Ammon's horn (tissue), 1 donor: ENCODE measurements around the gene MAP3K20.
A peak's percentile ranks its signal among the peaks of the same experiment; 100 is the strongest.
"Not testable (repeated sequence)": the region's sequence is repeated elsewhere in the genome, so short reads cannot be mapped to it uniquely, and the experiment has no call there.

Experiments
- DNase-seq: peaks from one replicate; pipeline ENCODE4 v3.0.0-alpha.2; 2016; ENCODE audit warnings: low spot score

MAP3K20 gene

DNA sequence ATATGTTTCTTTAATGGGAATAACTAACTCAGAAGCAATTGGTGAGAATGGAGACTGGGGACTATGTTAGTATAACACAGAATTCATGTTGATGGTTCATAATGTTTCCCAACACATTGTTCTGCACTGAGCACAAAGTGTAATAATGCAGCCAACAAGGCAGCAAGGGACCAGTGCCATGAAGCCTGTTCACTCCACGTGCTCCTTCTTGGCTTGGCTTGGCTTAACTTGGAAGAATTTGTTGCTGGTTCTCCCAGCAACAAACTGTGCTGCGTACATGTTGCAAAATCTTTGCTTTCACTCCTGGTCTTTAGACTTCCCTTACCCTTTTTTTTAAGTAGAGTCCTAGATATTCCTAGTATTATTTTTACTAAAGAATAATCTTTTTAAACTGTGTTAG is 129.7 kb downstream of the MAP3K20 start:
- peak; percentile 79 for DNase-seq

DNA sequence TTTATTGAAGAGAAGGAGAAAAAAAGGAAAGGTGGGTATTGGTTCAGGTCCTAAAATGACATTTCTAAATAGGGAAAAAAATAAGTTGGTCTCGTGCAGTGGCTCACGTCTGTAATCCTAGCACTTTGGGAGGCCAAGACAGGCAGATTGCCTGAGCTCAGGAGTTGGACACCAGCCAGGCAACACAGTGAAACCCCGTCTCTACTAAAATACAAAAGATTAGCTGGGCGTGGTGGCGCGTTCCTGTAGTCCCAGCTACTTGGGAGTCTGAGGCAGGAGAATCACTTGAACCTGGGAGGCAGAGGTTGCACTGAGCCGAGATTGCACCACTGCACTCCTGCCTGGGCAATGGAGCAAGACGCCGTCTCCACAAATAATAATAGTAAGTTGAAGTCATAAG is 131.5 kb downstream of the MAP3K20 start:
- DNase-seq: not testable (repeated sequence)

DNA sequence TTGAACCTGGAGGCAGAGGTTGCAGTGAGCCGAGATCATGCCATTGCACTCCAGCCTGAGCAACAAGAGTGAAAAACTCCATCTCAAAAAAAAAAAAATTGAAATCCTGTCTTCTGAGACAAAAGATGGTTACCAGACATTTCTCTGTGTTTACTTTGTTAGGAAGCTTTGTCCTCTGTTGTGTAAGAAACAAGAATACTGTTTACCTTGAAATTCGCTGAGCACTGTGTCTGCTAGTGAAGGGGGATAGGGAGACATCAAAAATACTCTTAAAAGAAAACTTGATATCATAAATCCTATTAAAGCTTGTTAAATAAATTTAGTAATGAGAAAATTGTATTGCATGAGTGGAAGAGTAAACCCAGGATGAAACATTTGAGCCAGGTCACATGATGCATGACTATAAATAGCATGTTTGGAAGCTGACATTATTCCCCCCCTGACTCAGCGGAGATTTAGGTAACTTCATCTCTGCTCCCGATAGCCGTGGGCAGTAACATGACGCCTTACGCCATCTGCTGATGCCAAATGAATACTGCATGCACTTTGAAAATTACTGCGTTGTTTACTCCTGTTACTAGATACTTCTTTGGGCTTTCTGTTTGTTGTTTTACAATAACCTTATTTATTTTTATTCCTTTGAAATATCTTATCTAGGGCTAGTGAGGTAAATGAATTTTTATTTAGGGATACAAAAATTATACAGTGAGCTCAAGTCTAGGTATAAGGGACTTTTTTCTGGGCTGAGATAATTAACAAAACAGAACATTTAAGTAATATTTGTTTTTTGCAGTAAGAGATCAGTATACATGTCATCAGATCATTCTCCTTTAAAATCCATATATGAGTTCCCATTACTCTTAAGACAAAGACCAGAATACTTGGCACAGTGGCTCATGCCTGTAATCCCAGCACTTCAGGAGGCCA is 134.9 kb downstream of the MAP3K20 start:
- DNase-seq: peak; percentile 88

DNA sequence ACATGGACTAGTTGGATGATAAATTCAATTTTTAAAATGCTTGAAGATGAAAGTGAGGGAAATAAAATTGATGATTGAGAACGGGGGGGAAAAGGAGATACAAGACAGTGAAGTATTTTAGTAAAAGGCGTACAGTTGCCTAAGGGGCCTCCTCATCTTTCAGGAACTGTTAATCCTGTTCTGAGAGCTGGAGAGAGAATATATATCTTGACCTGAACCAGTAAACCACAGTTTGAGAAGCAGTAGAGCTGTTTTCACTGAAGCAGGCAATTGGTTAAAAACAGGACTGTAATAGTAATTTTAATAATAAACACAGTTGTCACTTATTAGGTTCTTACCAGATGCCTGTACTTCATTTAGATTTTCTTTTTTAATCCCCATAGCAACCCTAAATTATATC is 137.5 kb downstream of the MAP3K20 start:
- DNase-seq: no peak

DNA sequence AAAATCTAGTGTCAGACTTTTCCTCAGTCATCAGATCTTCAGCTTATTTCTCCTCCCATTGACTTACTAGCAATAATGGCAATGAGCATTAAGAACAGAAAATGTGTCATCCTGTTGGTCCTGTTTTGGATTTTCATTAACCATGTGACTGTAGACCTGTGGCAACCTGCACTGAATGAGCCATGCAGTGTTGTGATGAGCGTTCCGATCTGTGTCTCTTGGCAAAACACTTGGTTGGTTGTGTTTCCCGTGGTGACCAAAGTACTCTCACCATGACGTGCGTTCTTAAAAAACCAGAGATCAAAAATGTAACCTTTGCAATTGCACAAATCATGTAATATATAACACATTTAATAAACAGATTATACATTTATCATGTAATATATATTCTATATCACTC is 138.6 kb downstream of the MAP3K20 start:
- DNase-seq: no peak

DNA sequence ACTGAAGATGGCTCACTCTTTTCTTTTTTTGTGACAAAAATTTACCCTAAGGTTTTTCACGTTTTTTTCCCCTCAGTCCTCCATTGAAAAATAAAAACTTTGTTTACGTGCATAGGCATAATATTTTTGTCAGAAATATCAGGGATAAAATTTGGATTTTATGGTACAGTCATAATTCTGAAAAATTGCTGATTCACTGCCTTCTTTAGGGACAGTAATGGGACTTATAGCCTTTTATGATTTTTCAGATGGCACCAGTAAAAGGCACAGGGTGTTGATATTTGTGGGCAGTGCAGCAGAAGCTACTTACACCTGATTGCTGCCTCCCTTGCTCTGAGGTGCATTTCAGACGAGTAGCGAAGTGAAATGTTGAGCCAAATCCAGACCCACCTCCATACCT is 139.7 kb downstream of the MAP3K20 start:
- no peak for DNase-seq

DNA sequence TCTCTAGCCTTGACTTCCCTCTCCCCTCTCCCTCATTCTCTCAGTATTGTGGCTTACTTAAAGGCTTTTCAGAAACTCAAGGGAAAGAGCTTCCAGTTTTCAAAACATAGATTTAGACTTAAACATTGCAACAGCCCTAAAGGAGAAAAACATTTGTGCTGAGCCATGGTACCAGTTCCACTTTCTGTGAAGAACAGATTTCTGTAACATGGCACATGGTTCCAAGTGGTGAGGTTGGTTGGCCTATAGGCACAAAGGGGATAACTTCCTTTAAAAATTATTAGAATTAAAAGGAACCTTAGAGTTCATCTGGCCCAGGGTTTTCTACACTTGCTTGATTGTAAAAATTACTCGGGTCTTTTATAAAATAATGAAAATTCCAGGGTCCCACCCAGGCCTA is 140.4 kb downstream of the MAP3K20 start:
- DNase-seq: no peak

DNA sequence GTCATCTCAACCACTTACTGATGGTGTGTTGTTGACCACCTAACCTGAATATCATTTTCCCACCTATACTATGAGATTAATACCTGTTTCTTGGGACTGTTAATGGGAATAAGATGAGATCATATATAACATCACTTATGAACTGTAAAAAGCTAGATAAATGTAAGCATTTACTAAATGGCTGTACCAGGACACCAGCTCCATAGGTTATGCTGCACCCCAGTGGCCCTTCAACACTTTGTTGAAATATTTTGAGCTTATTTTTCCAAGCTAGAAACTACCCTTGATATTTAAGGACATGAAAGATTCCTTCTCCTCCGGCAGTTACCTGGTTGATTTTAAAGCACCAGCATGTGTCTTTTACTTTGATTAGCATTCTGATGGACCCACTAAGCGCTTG is 141.0 kb downstream of the MAP3K20 start:
- no peak for DNase-seq

DNA sequence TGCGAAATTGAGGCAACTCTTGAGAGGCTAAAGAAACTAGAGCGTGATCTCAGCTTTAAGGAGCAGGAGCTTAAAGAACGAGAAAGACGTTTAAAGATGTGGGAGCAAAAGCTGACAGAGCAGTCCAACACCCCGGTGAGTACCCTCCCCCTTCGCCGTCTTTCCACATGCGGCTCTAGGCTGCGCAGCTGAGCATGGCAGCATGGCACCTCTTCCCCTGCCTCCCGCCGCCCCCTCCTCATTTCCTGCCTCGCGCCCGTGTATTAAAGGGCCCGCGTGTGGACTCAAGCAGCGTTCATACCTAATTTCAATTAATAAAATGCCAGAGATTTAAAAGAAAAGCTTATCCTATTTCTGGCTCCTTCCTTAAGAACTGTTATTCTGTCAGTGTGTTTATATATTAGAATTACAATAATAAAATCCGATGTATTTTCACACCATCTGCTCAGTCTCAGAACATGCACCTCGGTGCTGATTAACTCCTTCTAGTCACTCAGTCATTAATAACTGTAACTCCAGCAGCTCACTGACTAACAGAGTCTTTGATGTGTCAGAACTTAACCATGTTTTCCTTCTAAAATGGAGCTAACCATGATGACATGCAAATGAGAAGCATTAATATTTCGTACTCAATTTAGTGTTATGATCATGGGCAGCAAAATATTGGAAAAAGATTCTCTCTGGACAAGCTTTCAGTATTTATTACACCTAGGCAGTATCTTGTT is 141.6 kb downstream of the MAP3K20 start:
- DNase-seq: no peak

DNA sequence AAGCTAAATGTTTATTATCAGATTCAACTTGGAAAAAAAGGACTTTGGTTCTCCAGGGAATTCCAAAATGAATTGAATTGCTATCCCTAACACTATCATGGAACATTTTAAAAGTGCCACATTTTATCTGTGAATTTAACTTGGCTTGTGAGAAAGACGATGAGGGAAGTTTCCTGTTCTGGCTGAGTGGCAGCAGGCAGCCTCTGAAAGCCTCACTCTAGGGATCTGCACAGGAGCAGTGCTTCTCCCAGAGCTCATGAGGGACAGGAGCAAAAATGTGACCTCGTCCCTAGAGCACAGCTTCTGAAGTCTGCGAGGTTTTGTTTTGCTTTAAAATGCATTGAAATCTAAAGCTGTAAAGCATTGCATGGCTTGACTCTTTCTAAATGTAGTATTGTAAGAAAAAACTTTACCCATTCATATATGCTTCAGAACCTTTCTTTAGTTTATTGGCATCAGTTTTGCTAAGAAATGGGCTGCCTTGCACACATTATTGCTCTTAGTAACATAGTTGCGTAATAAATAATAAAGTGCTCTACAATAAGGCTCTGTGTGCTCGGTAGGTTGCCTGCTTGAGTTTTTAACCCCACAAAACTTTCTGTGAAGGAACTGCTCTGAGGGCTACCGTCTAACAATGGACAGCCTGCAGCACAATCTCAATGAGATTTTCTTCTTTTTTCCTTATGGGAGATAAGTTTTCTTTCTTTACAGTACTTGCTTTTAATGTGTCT is 142.8 kb downstream of the MAP3K20 start:
- peak; percentile 28 for DNase-seq

DNA sequence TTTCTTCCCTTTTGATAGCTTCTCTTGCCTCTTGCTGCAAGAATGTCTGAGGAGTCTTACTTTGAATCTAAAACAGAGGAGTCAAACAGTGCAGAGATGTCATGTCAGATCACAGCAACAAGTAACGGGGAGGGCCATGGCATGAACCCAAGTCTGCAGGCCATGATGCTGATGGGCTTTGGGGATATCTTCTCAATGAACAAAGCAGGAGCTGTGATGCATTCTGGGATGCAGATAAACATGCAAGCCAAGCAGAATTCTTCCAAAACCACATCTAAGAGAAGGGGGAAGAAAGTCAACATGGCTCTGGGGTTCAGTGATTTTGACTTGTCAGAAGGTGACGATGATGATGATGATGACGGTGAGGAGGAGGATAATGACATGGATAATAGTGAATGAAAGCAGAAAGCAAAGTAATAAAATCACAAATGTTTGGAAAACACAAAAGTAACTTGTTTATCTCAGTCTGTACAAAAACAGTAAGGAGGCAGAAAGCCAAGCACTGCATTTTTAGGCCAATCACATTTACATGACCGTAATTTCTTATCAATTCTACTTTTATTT is 145.6 kb downstream of the MAP3K20 start:
- DNase-seq: no peak

DNA sequence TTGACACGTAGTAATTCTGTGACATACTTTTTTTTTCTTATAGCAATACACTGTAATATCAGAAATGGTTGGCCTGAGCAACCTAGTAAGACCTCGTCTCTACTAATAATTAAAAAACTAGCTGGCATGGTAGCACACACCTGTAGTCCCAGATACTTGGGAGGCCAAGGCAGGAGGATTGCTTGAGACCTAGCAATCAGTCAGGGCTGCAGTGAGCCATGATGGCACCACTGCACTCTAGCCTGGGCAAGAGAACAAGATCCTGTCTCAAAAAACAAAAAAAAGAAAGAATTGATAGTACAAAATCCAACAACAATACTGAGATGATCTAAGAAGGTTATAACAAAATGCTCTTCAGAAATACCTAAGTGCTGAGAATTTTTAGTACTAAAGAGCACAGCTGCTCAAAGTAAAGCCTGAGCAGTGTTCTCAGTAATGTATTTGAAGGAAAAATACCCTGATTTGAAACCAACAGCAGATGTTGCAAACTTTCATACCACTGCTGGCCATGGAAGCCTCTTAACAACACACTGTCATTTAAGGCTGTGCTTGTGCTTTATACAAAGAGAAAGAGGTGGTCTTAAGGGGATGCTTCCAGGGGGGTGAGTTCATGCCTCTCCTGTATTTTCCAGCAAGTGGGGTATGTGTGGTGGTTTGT is 146.4 kb downstream of the MAP3K20 start:
- no peak for DNase-seq

DNA sequence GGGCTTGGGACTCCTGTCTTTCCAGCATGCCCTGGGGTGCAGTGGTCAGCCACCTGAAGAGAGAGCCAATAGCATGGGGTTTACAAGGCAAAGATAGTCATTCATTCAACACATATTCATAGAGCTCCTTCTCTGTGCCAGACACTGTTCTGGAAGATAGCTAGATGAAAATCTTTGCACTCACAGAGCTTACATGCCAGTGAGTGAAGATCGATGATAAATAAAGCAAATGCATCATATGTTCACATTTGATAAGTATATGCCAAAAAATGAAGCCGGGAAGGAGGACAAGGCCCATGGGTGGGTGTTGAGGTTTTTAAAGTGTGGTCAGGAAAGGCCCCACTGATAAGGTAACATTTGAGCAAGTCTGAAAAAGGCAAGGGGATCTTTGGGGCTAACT is 148.2 kb downstream of the MAP3K20 start:
- no peak for DNase-seq

DNA sequence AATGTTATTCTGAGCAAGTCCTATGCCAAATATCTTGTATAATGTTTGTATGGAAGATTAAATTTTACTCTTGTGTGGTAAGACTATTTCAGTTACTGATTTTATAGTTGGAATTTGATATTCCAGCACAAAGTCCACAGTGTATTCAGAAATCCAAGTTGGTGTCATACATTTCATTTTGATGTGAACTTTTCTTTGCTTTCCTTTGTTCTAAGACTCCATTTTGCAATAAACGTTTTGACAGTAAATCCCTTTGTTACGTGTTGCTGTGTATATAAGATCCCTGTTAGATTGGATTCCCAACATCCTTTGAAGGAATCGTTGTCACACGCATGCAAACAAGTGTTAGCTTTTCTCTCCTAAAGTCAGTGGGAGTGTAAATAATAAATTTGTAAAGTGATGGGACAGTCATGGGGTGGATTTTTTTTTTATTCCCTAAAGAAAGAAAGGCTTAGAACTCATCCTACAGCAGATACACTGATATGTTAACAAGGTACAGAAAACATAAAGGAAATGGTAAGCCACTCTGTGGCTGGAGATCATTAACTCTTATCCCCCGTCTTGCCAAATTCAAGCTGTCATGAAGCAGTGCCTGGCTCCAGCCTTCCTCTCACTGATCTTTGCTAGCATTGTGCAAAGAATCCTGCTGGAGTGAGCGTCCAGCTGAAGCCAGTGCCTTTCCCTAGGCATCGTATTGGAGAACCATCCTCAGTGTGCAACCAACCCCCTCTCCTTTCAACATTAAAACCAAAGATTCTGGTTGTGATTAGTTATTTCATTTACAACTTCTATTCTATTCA is 151.5 kb downstream of the MAP3K20 start:
- no peak for DNase-seq

DNA sequence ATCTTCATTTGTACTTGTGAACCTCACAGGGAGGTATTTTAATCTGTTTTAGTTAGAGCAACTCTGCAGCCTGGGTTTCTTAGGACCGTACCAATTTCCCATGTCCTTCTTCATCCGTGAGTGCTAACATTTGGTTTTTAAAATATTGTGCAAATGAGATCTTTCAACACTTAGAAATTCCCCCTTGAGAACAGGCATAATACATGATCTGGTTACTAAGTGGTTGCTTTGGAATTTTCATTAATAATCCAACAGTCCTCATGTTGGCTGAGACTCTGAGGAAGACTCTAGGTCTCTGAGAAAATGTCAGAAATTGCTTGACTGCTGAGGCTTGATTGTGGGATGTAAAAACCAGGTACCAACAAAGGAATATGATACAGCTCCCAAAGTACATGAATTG is 153.4 kb downstream of the MAP3K20 start:
- DNase-seq: no peak

DNA sequence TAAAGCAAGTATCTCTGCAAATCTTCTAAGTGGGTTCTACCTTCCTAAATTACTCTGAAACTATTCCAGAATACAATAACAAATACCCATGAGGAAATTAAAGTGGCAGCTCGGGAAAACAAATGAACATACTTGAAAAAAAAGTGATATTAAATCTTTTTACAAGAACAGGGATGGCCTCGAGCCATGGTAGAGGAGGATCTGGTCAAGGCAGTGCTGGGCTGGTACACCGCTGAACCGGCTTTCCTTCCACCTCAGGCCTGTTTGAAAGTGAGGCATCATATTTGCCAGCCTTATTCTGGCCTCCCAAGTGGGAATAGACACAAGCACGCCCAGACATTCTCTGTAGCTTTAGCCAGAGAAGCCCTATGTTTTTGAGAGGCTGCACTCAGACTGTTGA is 154.5 kb downstream of the MAP3K20 start:
- DNase-seq: no peak

DNA sequence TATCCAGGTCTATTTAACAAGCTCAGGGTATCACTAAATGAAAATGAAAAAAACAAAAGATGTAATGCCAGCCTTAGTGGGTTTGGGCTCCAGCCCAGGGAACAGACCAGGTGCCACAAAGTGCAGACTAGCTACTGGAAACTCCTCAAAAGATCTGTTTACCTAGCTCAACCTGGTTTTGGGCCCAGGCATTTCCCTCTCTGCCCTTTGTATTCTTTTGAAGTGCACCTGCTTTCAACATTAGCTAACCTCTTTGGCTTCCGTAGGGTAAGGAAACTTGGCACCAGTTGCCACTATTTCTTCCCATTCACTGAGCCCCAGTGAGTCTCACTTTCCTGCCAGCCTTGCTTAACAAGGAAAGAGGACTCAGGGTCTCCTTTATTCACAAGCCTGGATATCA is 155.4 kb downstream of the MAP3K20 start:
- no peak for DNase-seq

DNA sequence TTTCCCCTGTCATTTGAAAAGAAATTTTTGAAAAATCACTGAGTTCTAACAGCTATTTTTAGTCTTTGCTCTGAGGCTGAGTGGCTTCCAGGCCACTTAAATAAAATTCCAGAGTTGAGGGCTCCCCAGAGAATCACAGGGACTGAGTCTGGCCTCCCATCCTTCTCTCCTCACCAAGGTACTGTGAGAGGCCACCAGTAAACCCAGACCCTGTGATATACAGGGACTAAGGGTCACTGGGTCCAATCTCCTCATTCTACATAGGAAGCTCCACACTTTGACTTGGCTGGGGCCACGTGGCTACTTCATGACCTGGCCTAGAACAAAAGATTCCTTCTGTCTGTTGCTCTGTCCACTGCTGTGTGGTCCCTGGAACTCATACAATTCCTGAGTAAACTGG is 155.8 kb downstream of the MAP3K20 start:
- no peak for DNase-seq

DNA sequence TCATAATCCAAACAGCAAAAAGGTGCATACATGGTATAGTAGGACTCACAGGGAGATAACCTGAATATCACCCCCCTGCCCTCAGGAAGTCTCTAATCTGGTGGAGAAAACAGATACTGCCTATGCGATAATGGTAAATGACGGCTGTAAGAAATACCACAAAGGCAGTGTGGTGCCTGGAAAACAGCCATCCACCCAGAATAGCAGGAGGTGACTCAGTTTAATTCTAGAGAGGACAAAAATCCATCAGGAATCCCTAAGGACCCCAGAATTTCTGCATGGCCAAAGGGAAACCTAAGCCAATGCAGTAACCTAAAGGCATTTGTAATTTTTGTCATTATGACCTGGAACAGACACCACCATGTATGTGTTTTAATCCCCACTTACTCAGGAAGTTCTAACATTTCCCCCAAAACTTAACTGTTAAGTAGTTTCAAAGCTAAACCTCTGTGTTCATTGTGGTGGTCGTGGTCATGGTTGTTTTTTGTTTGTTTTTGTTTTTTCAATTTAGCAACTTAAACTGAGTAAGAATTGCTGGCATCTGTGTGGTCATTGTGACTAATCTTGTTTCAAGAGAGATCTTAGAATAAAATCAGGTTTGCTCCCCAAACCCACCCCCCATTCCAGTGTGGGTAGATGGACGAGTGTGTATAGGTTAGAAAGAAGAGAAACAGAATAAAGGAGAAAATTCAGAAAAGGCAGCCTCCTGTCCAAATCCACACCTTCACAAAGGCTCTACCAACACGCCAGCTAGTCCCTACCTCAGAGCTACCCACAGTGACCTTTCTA is 157.5 kb downstream of the MAP3K20 start:
- DNase-seq: no peak
